ENCODE measurements around the gene GDNF. TPM values are rescaled to one million over a fixed set of nuclear protein-coding genes. Genes with fewer than 3 reads are reported as not detected.
A peak's percentile ranks its signal among the peaks of the same experiment; 100 is the strongest.

The GDNF gene
- total RNA-seq, 1 donor from 2014 or later: 1.9 TPM

GRCh38 chr5:37847978-37848425, 8.2 kb upstream of the GDNF start:
- no peak for DNase-seq (ENCODE audit: low spot score)

- DNase-seq (ENCODE audit: low spot score): no peak
These were observed 7.0 kb upstream of the GDNF start for GRCh38 chr5:37846786-37847310.

GRCh38 chr5:37844009-37844408, 4.2 kb upstream of the GDNF start:
- DNase-seq (ENCODE audit: low spot score): no peak

DNA sequence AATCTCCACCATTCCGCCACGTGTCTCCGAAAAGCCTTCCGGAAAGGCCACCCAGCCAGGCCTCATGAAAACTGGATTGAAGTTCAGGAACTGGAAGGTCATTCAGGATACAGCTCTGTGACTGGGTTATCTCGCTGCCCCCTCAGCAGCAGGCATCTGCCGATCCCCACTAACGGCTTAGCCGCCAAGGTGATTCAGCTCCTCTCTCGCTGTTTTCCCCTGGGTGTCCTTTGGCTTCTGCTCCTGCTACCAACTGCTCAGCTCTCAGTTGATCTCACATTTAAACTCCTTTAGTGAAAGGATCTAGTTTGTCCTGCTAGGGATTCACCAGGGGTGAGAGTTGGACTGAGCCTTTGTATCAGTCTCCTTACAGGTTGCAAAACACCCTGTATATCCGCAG, 2.2 kb upstream of the GDNF start:
- no peak for DNase-seq (ENCODE audit: low spot score)

DNA sequence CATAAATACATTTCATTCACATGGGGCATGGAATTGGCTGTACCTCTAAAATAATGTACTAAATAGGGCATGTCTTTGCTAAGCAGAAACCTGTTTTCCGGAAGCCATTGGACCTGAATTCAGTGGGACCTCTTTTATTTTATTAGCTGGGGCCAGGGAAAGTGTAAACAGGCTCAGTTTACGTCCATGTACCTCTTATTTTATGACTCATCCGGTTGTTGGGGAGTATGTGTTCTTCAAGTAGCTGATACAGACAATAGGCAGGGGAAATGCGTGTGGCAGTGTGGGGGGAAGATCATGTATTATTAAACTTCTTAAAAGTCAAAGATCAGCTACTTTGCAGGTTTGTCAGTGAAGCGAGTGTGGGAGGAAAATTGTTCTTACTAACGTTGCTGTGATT, 1.4 kb upstream of the GDNF start:
- DNase-seq (ENCODE audit: low spot score): no peak

DNA sequence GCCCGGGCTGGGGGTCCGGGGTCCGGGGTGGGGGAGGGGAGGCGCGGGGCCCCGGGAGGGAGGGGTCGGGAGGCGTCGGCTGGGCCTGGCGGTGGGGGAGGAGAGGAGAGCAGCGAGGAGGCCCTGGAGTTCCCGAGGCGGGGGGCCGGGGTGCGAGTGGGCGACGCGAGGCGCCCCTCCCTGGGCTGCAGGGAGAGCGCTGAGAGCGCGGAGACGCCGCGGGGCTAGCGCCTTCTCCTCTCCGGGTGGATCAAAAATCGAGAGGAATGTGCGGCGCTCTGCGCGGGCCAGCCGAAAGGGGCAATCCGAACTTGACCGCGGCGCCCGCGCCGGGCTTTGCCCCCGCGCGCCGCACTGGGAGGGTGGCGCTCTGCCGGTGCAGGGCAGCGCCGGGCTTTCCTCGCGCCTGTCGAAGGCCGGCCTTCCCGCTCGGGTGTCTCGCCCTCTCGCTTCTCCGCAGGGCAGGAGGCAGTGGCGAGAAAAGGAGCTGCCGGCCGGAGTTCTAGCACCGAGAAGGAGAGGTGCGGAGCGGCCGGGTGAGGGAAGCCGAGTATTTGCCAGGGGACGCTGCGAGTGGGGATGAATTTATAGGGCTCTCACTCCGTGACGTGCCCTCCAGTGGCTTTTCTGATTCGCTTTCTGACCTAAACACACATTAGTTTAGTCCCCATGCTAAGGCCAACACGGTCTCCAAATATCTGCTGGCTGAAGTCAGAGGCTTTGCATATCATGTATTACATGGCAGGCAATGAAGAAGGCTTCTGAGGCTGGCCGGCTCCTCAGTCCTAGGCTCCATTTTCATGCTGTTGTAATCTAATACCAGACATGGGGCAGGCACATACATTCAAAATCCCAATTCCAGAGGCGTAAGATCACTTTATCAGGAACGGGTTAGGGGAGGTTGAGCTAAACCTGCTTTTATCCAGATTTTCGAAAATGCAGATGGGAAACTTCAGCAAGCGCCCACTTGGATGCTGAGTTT, 503 bp upstream of the GDNF start:
- peak; percentile 44 for DNase-seq (ENCODE audit: low spot score)

GRCh38 chr5:37838933-37839341, 904 bp downstream of the GDNF start:
- no peak for DNase-seq (ENCODE audit: low spot score)

DNA sequence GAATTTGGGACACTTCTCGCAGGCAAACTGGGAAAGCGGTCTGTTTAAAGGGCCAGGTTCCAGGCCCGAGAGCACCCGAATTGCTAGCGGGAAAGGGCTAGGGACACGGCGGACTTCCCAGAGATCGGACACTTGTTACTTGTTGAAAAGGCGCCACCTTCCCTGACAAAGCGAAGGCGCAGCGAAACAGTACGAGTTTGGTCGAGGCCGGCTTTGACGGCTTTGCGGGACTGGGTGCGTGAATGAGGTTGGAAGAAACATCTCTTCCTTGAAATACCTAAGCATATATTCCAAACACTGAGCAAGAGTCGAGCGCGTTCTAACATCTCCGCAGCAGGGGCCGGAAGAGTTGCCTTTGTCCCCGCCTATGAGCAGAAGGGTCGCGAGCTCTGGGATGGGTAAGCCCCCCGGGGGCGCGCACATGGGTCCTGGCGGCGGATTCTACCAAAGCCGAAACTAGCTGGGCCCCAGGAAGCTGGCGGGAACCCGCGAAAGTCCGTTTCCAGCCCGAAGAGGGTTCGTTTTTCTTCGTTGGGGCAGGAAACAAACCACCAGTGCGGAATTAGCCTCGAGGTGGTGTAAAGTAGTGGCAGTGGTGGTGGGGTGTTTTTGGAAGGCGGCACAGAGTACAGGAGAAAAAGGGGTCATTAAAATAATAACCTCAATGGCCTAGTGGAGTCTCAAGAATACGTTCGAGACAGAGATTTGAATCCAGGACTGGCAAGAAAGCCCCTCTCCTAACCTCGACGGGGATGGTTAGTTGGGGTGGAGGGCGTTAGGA, 1.5 kb downstream of the GDNF start:
- peak; percentile 17 for DNase-seq (ENCODE audit: low spot score)

DNA sequence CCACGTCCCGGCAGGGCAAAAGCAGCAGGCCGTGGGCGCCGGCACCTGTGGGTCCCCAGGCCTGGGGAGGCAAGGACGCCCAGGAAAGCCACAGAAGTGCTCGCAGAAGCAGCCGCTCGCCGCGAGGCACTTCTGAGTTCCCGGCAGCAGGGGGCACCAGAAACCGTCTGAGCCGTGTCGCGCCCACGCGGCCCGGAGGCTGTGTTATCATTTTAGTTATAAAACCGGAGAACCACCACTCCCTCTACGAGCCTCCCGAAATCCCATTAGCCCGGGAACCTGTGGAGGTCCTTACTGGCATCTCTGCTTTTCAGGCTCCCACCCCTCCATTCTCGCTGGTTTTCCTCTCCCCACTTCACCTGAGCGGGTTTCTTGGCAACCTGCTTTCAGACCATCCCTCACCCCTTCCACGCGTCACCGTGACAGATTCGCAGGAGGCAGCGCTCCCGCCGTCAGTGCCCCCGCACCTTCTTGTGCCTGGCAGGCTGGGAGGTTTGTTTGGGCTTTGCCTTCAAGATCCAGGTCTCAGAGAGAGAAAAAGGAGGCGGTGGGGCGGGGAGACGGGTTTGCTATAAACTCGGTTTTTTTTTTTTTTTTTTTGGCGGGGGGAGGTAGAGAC, 2.3 kb downstream of the GDNF start:
- peak; percentile 76 for DNase-seq (ENCODE audit: low spot score)

DNA sequence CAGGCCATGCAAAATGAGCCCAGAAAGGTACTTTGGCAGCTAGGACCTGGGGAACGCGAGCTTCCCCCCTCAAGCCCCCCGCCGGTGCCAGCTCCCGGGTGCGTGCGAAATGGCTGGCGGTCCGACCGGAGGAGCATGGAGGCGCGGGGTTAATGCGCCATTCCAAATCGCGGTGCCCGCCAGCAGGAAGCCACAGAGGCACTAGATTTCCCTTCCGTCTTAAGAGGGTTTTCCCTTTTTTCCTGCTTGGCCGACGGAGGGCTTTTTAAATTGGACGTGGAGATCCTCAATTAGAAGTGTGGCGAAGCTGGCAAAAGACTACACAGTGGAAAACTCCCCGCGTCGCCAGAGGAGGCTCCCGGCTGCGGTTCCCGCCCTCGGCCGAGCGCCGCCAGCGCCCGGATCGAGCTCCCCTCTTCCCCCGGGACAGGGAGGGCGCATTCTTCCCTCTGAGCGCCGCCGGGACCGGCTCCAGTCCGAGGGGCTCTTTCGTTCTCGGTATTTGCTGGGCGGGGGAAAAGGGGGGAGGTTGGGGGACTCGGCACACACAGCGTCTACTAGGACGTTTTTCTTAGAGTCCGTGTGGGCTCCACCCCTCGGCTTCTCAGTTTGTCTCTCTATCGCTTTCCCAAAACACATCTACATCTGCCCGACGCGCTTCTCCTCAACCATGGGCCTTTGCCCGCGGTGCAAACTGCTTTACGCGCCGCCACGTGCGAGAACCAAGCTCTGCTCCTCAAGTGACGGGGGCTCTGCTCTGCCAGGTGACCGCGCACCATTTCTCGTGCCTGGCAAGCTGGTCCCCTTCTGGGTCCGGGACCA, 3.0 kb downstream of the GDNF start:
- peak; percentile 15 for DNase-seq (ENCODE audit: low spot score)

GRCh38 chr5:37836235-37836591, 3.6 kb downstream of the GDNF start:
- peak; percentile 12 for DNase-seq (ENCODE audit: low spot score)

GRCh38 chr5:37835380-37835973, 4.4 kb downstream of the GDNF start:
- peak; percentile 61 for DNase-seq (ENCODE audit: low spot score)

GRCh38 chr5:37834542-37835379, 5.1 kb downstream of the GDNF start:
- peak; percentile 16 for DNase-seq (ENCODE audit: low spot score)

DNA sequence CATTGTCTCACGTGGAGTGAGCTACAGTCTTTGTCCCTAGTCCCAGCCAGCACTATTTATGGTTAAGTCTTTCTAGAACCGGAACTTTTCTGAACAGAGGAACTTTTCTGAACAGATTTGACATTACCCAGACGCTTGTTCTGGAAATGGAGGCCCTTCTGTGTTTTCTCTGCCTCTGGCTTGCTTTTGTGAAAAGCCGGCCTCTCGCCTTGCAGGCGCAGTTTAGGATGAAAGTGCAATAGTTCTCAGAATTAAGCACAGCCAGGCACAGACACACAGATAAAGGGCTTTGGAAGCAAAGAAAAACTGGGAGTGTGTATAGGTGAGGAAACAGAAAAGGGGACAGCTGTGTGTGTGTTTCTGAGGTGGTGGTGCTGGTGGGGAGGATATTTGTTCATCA, 5.9 kb downstream of the GDNF start:
- peak; percentile 91 for DNase-seq (ENCODE audit: low spot score)

DNA sequence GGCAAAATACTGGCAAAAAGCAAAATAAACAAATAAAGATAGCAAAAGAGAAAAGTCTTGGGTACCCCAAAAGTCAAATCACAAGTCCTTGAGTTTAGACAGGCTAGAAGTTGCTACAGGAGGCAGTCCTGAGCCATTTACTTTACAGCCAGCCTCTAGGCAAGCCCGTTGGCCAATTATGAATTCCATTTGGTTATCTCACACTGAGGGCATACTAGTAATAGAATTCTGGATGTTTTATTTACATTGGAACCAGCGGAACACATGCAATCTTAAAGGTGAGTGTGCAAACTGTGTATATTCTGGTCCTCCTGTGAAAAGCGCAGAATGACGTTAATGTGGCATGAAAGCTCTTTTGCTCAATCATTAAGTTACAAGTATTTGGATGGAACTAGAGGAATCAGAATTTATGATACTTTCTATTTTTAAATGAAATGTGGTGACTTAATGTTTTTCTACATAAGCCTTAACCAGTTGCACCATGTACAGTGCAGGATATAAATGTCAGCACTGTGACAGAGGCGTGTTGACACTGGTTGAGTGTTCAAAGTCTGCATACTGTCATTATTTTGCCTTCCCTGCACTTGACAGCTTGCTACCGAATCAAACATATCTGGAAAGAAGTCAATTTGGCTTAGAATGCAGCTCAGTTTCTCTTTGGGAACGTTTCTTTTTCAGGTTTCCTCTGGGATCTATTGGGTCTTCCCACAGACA, 7.9 kb downstream of the GDNF start:
- peak; percentile 39 for DNase-seq (ENCODE audit: low spot score)

GRCh38 chr5:37830348-37830747, 9.5 kb downstream of the GDNF start:
- no peak for DNase-seq (ENCODE audit: low spot score)

DNA sequence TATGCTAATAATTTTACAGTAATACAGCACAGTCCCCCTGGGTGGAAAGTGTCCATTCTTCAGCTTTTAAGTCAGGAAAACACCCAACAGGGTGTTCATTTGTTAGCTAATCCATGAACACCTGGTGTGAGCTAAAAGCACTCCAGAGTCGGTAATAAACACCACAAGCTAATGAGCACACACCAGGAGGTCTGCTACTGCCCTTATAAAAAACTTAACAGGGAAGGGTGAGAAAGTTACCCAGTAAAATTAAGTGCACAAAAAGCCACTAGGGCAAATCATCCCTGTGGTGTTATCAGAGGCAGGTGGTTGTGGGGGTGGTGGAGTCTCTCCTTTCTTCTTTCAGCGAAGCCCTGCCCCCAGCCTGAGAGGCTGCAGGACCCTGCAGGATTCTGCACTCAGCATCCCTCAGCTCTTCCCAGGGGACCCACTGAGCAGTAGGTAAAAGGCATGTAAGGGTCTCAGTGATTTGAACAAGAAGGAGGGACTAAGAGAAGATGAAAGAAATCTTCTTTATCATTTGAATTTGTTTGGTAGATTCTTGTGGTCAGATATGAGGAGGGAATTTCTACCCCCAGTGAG, 14.4 kb downstream of the GDNF start:
- no peak for DNase-seq (ENCODE audit: low spot score)

- DNase-seq (ENCODE audit: low spot score): no peak
These were observed 16.2 kb downstream of the GDNF start for GRCh38 chr5:37823433-37824152.

All from umbilical cord (tissue), 2 donors.